Measurements from ENCODE around the gene ADO. TPM values are rescaled to one million over a fixed set of nuclear protein-coding genes. Genes with fewer than 3 reads are reported as not detected.

ADO gene
- total and polyA plus RNA-seq, 2 donors from 2014 or later, result 13.0 to 18.5 TPM

GRCh38 chr10:62851442-62851841 is 46.9 kb downstream of the ADO start:
- H3K4me1 ChIP-seq (ENCODE audit: control insufficient read depth in 2 of 3, insufficient read depth in 2 of 3, low read depth in 1 of 3, low read length in 3 of 3), result no peaks in the 10 kb centered on the region
- H3K4me3 ChIP-seq (ENCODE audit: low read length in 3 of 3), result no peak overlapping the region
- intact Hi-C loops (cut with DNase I), result no loop called here
- no peaks in the 10 kb centered on the region for H3K36me3 ChIP-seq (ENCODE audit: control insufficient read depth in 2 of 3, insufficient read depth in 3 of 3, low read length in 3 of 3)
- no peak for FAIRE-seq
- DNase-seq, result no peak
- no peak overlapping the region for H3K27ac ChIP-seq (ENCODE audit: low read depth in 2 of 2, low read length in 2 of 2)
- TF ChIP-seq CTCF (IDR thresholded peaks at IDR 0.05; ENCODE audit: borderline replicate concordance, extremely low read depth, insufficient read depth), result no peak
- no peak overlapping the region for H3K9ac ChIP-seq (ENCODE audit: low read length in 3 of 3)
- H3K27me3 ChIP-seq (ENCODE audit: control insufficient read depth, insufficient read depth, low read length), result no peaks in the 10 kb centered on the region
- H3K9me3 ChIP-seq (ENCODE audit: control insufficient read depth in 2 of 3, insufficient read depth in 1 of 3, low read length in 3 of 3), result peaks cover 0 to 20% (median 4%) of the 10 kb centered on the region in 3 donors

- DNase-seq (no peak), FAIRE-seq (no peak)
- Histone ChIP-seq H3K4me3 (ENCODE audit: low read length in 3 of 3) (no peak overlapping the region), H3K9ac (ENCODE audit: low read length in 3 of 3) (no peak overlapping the region), H3K27me3 (ENCODE audit: control insufficient read depth, insufficient read depth, low read length) (no peaks in the 10 kb centered on the region), H3K4me1 (ENCODE audit: control insufficient read depth in 2 of 3, insufficient read depth in 2 of 3, low read depth in 1 of 3, low read length in 3 of 3) (no peaks in the 10 kb centered on the region), H3K9me3 (ENCODE audit: control insufficient read depth in 2 of 3, insufficient read depth in 1 of 3, low read length in 3 of 3) (peaks cover 0 to 6% (median 0%) of the 10 kb centered on the region in 3 donors), H3K27ac (ENCODE audit: low read depth in 2 of 2, low read length in 2 of 2) (no peak overlapping the region), H3K36me3 (ENCODE audit: control insufficient read depth in 2 of 3, insufficient read depth in 3 of 3, low read length in 3 of 3) (no peaks in the 10 kb centered on the region)
- TF ChIP-seq CTCF (IDR thresholded peaks at IDR 0.05; ENCODE audit: borderline replicate concordance, extremely low read depth, insufficient read depth), result no peak
- intact Hi-C loops (cut with DNase I), result no loop called here
These were observed 48.6 kb downstream of the ADO start for GRCh38 chr10:62852961-62853702.

- Histone ChIP-seq H3K9ac (ENCODE audit: low read length in 3 of 3) (no peak overlapping the region), H3K9me3 (ENCODE audit: control insufficient read depth in 2 of 3, insufficient read depth in 1 of 3, low read length in 3 of 3) (no peaks in the 10 kb centered on the region), H3K4me1 (ENCODE audit: control insufficient read depth in 2 of 3, insufficient read depth in 2 of 3, low read depth in 1 of 3, low read length in 3 of 3) (no peaks in the 10 kb centered on the region), H3K36me3 (ENCODE audit: control insufficient read depth in 2 of 3, insufficient read depth in 3 of 3, low read length in 3 of 3) (no peaks in the 10 kb centered on the region), H3K4me3 (ENCODE audit: low read length in 3 of 3) (no peak overlapping the region), H3K27me3 (ENCODE audit: control insufficient read depth, insufficient read depth, low read length) (no peaks in the 10 kb centered on the region), H3K27ac (ENCODE audit: low read depth in 2 of 2, low read length in 2 of 2) (no peak overlapping the region)
- no peak for TF ChIP-seq CTCF (IDR thresholded peaks at IDR 0.05; ENCODE audit: borderline replicate concordance, extremely low read depth, insufficient read depth)
- DNase-seq (no peak), FAIRE-seq (no peak)
- intact Hi-C loops (cut with DNase I), result no loop called here
These were observed 49.2 kb downstream of the ADO start for GRCh38 chr10:62853710-62854109.

Data from kidney (tissue), 14 donors.